Panc1 (cell line): Measurements from ENCODE around the gene CMIP. TPM values are rescaled to one million over a fixed set of nuclear protein-coding genes. Genes with fewer than 3 reads are reported as not detected.
A peak's percentile ranks its signal among the peaks of the same experiment; 100 is the strongest.

Experiments used
- ATAC-seq: fragments of 200-7000 bp; cut with Tn5 transposase; 2 replicates; pipeline ENCODE4 v1.9.1; 2020; ENCODE audit warnings: mild to moderate bottlenecking, moderate library complexity
- BruUV-seq: library from RNA; stranded (reverse); fragments of 400-500 nt; replicated peaks from 2 replicates; lab custom pipeline; 2021; lab: Mats Ljungman, UMichigan
- CTCF ChIA-PET: fragments of 300-600 bp; sonication (Branson Sonifier 250); formaldehyde crosslinking; loops from one replicate; lab custom pipeline; 2022; ENCODE audit warnings: antibody characterized with exemption; lab: Charles Lee
- POLR2A ChIA-PET: fragments of 300-600 bp; sonication (Branson Sonifier 250); formaldehyde crosslinking; loops from one replicate; lab custom pipeline; 2022; ENCODE audit warnings: antibody characterized with exemption; lab: Charles Lee
- DNase-seq: peaks from one replicate; pipeline ENCODE4 v3.0.0-alpha.2; 2010; ENCODE audit warnings: low read depth, low spot score
- H3K27ac ChIP-seq: 2 replicates; pipeline ENCODE4 v1.5.1; 2011; ENCODE audit warnings: mild to moderate bottlenecking, low read length, inconsistent platforms
- H3K27me3 ChIP-seq: fragments of 200-500 bp; sonication (Bioruptor generic); 2 replicates; pipeline ENCODE4 v1.6.0; 2014; ENCODE audit warnings: low read length, inconsistent platforms; ENCODE audit not compliant: control insufficient read depth, insufficient read depth
- H3K36me3 ChIP-seq: fragments of 200-500 bp; sonication (Bioruptor generic); 2 replicates; pipeline ENCODE4 v1.5.1; 2014; ENCODE audit warnings: inconsistent platforms, mild to moderate bottlenecking, low read length, moderate library complexity; ENCODE audit not compliant: control insufficient read depth, insufficient read depth
- H3K4me1 ChIP-seq: 2 replicates; pipeline ENCODE4 v1.5.1; 2011; ENCODE audit warnings: inconsistent platforms, mild to moderate bottlenecking, low read length, moderate library complexity; ENCODE audit not compliant: control insufficient read depth, insufficient read depth
- H3K4me3 ChIP-seq, 2 experiments: 2 replicates each; pipeline ENCODE4 v1.5.1; 2011 to 2012; ENCODE audit warnings: low read depth in 2 of 2, low read length in 2 of 2, mild to moderate bottlenecking in 2 of 2, inconsistent platforms in 1 of 2, moderate library complexity in 1 of 2
- H3K9me3 ChIP-seq: fragments of 200-500 bp; sonication (Bioruptor generic); 2 replicates; pipeline ENCODE4 v1.5.1; 2014; ENCODE audit warnings: low read depth, mild to moderate bottlenecking, inconsistent platforms, low read length, moderate library complexity; ENCODE audit not compliant: control insufficient read depth, insufficient read depth
- POLR2AphosphoS5 ChIP-seq: IDR thresholded peaks from 2 replicates; pipeline ENCODE4 v1.6.1; 2012; ENCODE audit warnings: mild to moderate bottlenecking, low read depth, low read length, moderate library complexity
- SIN3A ChIP-seq: IDR thresholded peaks from 2 replicates; pipeline ENCODE4 v1.6.1; 2012; ENCODE audit warnings: low read depth, mild to moderate bottlenecking, low read length, moderate library complexity, borderline replicate concordance; ENCODE audit not compliant: insufficient read depth
- TCF7L2 ChIP-seq: IDR thresholded peaks from 2 replicates; pipeline ENCODE4 v1.6.1; 2011; ENCODE audit warnings: mild to moderate bottlenecking, low read depth, low read length, inconsistent platforms
- in situ Hi-C: cut with HindIII; loops from 2 replicates; pipeline ENCODE4 v1.10.0; 2016; ENCODE audit warnings: low sequenced_read_pairs, low pct_unique_long_range_greater_than_20kb
- intact Hi-C: fragments of 100-400 bp; cut with micrococcal nuclease; formaldehyde crosslinking; loops from one replicate; pipeline ENCODE4 v1.10.0; 2022; ENCODE audit not compliant: unreplicated experiment
- total RNA-seq: library from RNA; stranded (reverse); gene quantifications from one replicate; pipeline ENCODE4 v1.2.1, GENCODE V29; 2021; ENCODE audit not compliant: unreplicated experiment
- TF ChIP-seq, protein P1 (sequence below), 2 experiments: IDR thresholded peaks; 2 replicates each; pipeline ENCODE4 v1.6.1; 2011 to 2012; ENCODE audit warnings: low read depth in 2 of 2, control low read depth in 1 of 2, low read length in 1 of 2, mild to moderate bottlenecking in 1 of 2, moderate library complexity in 1 of 2; ENCODE audit not compliant: insufficient read depth in 1 of 2
- TF ChIP-seq, protein P2 (sequence below): fragments of 450-650 bp; IDR thresholded peaks from 2 replicates; pipeline ENCODE4 v1.5.1; 2017; ENCODE audit warnings: mild to moderate bottlenecking

Gene CMIP
- total RNA-seq, 1 experiment from 2014 or later, result 49.7 TPM

DNA sequence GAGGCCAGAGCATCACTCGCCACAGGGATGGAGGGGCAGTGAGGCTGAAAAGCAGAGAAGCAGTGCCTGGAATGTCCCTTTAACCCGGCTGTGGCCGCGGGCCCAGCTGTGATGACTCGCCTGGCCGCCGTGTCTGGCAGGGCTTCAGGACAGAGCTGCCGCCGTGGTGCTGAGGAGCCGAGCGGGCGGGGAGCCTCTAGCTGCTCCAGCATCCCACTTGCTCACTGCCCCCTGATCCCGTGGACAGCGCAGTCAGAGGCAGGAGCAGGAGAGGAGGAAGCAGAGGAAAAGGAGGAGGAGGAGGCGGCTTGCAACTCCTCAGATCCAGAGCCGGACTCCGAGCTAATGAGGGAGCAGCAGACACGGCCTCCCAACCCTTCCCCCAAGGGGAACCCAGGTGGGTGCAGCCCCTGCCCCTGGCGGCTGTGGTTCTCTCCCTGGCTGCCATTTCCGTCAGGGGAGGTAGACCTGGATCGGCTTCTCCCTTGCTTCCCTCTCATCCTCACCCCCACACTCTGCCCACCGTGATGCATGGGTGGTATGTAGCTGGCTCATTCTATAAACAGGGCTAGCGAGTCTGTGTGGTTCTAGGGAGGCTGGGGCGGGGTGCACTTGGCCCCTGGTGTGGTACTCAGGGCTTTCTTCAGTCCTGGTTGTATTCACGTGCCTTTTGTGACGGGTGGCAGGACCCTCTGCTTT is 165.7 kb downstream of the CMIP start:
- ChIA-PET POLR2A (interaction anchor here (0.6 kb wide), 1 partner anchor 193 kb away, joined by 3 read pairs; no protein-coding TSS in a partner anchor), CTCF (no interaction called here)
- intact Hi-C loops, result no loop called here
- in situ Hi-C loops, result no loop called here
- no peaks in the 10 kb centered on the region for H3K36me3 ChIP-seq
- H3K27me3 ChIP-seq, result no peaks in the 10 kb centered on the region
- H3K4me1 ChIP-seq, result peaks cover 7% of the 10 kb centered on the region; the same call in 1 of the 2 replicates
- ATAC-seq (peak; percentile 78), DNase-seq (no peak)
- no peak overlapping the region for H3K4me3 ChIP-seq
- H3K9me3 ChIP-seq, result no peaks in the 10 kb centered on the region
- TF ChIP-seq, protein P1, sequence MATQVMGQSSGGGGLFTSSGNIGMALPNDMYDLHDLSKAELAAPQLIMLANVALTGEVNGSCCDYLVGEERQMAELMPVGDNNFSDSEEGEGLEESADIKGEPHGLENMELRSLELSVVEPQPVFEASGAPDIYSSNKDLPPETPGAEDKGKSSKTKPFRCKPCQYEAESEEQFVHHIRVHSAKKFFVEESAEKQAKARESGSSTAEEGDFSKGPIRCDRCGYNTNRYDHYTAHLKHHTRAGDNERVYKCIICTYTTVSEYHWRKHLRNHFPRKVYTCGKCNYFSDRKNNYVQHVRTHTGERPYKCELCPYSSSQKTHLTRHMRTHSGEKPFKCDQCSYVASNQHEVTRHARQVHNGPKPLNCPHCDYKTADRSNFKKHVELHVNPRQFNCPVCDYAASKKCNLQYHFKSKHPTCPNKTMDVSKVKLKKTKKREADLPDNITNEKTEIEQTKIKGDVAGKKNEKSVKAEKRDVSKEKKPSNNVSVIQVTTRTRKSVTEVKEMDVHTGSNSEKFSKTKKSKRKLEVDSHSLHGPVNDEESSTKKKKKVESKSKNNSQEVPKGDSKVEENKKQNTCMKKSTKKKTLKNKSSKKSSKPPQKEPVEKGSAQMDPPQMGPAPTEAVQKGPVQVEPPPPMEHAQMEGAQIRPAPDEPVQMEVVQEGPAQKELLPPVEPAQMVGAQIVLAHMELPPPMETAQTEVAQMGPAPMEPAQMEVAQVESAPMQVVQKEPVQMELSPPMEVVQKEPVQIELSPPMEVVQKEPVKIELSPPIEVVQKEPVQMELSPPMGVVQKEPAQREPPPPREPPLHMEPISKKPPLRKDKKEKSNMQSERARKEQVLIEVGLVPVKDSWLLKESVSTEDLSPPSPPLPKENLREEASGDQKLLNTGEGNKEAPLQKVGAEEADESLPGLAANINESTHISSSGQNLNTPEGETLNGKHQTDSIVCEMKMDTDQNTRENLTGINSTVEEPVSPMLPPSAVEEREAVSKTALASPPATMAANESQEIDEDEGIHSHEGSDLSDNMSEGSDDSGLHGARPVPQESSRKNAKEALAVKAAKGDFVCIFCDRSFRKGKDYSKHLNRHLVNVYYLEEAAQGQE (IDR thresholded peaks at IDR 0.05; ENCODE audit: insufficient read depth in 1 of 2, low read depth in 2 of 2, low read length in 1 of 2), result no peak
- no peak for TF ChIP-seq POLR2AphosphoS5
- TF ChIP-seq, protein P2, sequence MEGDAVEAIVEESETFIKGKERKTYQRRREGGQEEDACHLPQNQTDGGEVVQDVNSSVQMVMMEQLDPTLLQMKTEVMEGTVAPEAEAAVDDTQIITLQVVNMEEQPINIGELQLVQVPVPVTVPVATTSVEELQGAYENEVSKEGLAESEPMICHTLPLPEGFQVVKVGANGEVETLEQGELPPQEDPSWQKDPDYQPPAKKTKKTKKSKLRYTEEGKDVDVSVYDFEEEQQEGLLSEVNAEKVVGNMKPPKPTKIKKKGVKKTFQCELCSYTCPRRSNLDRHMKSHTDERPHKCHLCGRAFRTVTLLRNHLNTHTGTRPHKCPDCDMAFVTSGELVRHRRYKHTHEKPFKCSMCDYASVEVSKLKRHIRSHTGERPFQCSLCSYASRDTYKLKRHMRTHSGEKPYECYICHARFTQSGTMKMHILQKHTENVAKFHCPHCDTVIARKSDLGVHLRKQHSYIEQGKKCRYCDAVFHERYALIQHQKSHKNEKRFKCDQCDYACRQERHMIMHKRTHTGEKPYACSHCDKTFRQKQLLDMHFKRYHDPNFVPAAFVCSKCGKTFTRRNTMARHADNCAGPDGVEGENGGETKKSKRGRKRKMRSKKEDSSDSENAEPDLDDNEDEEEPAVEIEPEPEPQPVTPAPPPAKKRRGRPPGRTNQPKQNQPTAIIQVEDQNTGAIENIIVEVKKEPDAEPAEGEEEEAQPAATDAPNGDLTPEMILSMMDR, result no peak
- no peak for TF ChIP-seq TCF7L2
- TF ChIP-seq SIN3A, result no peak
- no TSS peak for BruUV-seq
- H3K27ac ChIP-seq, result no peak overlapping the region

DNA sequence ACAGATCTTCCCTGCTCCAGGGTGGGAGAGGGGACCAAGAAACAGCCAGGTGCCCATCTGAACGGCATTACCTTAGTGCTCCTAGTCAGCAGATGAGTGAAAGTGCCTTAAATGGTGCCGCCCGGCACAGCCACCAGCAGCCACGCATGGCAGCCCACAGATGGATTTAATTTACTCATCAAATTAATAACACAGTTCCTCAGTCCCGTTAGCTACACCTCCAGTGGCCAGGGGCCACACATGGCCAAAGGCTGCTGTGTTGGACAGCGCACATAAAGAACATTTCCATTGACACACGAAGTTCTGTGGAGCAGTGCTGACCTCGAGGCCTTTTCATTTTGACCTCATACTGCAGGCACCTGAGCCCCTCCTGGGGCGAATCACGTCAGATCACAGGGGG is 166.3 kb downstream of the CMIP start:
- in situ Hi-C loops, result no loop called here
- BruUV-seq, result no TSS peak
- H3K9me3 ChIP-seq, result no peaks in the 10 kb centered on the region
- CTCF ChIA-PET, result no interaction called here
- POLR2A ChIA-PET, result no interaction called here
- intact Hi-C loops, result no loop called here
- H3K36me3 ChIP-seq, result no peaks in the 10 kb centered on the region
- H3K27me3 ChIP-seq, result no peaks in the 10 kb centered on the region
- ATAC-seq, result no peak
- DNase-seq, result no peak
- H3K27ac ChIP-seq, result no peak overlapping the region
- H3K4me3 ChIP-seq, result no peak overlapping the region
- H3K4me1 ChIP-seq, result peaks cover 7% of the 10 kb centered on the region; the same call in 1 of the 2 replicates
- no peak for TF ChIP-seq TCF7L2
- TF ChIP-seq, protein P2, result no peak
- TF ChIP-seq, protein P1 (IDR thresholded peaks at IDR 0.05; ENCODE audit: insufficient read depth in 1 of 2, low read depth in 2 of 2, low read length in 1 of 2), result no peak
